ENCODE results near the gene RNPEPL1. TPM values are rescaled to one million over a fixed set of nuclear protein-coding genes. Genes with fewer than 3 reads are reported as not detected.
"Not testable (repeated sequence)": the region's sequence is repeated elsewhere in the genome, so short reads cannot be mapped to it uniquely, and the experiment has no call there.

RNPEPL1 gene
- total RNA-seq, 1 donor from 2014 or later, result 59.1 TPM

DNA sequence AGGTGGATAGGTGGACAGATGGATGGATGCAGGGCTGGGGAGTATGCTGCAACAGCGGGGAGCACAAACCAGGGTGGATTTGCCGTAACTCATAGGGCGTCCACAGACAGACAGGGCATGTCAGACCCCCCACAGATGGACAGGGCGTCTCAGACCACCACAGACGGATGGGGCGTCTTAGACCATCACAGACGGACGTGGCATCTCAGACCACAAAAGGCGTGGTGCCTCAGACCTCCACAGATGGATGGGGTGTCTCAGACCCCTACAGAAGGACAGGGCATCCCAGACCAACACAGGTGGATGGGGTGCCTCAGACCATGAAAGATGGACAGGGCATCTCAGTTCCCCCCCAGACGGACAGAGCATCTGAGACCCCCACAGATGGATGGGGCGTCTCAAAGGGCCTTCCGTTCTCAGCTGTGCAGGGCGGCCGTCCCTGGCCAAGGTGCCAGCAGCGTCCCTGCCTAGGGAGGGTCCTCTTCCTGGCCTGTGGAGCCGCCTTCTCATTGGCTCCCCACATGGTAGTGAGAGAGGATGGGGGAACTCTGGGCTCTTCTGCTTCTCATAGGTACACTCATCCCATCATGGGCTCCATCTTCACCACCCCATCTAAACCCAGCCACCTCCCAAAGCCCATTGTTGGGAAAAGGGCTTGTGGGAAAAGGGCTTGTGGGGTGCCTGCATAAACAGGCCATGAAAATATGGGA lies 12.6 kb upstream of the RNPEPL1 start:
- peaks cover 52% of the 10 kb centered on the region for H3K36me3 Mint-ChIP-seq (ENCODE audit: low read depth)
- intact Hi-C loops (cut with micrococcal nuclease), result no loop called here
- H3K4me1 Mint-ChIP-seq, result peaks cover 27% of the 10 kb centered on the region
- no peak for DNase-seq
- H3K9me3 Mint-ChIP-seq, result peaks cover 7% of the 10 kb centered on the region
- H3K27me3 Mint-ChIP-seq, result no peaks in the 10 kb centered on the region
- H3K27ac Mint-ChIP-seq, result no peak overlapping the region
- no peak overlapping the region for H3K4me3 Mint-ChIP-seq

DNA sequence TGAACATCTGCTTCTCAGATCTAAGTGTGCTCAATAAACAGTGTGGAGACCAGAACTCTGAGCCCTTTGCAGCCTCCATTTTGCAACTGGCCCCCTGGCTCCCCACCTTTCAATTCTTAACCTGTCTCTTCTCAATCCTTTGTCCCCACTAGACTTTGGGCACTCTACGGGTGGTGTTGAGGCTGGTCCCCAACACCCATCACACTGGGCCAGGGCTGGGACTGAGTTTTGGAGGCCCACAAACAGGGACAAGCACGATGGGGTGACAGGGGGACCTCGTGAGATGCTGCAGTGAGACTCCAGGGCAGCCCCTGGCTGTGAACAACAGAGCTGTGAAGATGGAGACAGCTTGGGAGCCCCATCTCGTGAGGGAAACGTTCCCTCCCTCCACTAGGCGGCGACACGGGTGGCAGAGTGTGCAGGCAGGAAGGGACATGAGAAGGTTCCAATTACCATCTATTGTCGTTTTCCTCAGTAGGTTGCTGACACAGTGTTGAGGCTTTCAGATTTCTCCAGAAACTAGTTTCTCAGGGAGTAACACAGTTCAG lies 11.7 kb upstream of the RNPEPL1 start:
- Mint-ChIP-seq H3K4me3 (peak overlapping the region; percentile 35), H3K27me3 (no peaks in the 10 kb centered on the region), H3K9me3 (peaks cover 5% of the 10 kb centered on the region), H3K4me1 (peaks cover 32% of the 10 kb centered on the region), H3K36me3 (ENCODE audit: low read depth) (peaks cover 46% of the 10 kb centered on the region), H3K27ac (peak overlapping the region; percentile 56)
- DNase-seq, result peak; percentile 92
- intact Hi-C loops (cut with micrococcal nuclease), result loop anchor here (1.0 kb wide), 1 partner anchor 10 kb away; no protein-coding TSS in a partner anchor

DNA sequence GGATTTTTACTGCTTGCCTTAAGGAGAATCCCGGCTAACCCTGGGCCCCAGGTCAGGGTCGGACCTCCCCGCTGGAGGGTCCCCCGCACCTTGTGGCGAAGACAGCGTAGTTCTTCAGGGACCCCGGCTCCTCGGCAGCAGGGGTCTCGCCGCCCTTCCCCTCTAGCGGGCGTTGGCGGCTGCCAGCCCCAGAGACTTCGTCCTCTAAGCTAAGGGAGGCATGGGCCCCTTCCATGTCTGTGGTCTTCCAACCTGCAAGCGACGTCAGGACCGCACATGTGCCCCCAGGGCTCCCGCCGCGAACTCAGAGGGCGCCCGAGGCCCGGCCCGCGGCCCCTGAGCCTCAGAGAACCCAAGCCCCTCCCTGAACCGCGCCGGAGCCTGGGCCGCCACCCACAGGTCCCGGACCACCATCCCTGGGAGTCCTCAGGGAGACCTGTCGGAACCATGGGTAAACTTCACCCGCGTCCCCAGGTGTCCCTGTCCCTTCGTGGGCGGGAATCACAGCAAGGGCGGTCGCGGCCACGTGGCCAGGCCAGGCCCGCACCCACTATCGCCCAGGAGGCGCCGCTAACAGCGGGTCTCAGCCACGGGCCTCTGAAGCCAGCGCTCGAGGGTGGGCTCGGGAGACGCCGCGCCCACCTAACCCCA lies 11.1 kb upstream of the RNPEPL1 start:
- intact Hi-C loops (cut with micrococcal nuclease), result loop anchor here (1.0 kb wide), 1 partner anchor 9 kb away; no protein-coding TSS in a partner anchor
- Mint-ChIP-seq H3K27me3 (no peaks in the 10 kb centered on the region), H3K9me3 (no peaks in the 10 kb centered on the region), H3K4me3 (peak overlapping the region; percentile 35), H3K36me3 (ENCODE audit: low read depth) (peaks cover 42% of the 10 kb centered on the region), H3K4me1 (peaks cover 35% of the 10 kb centered on the region), H3K27ac (peak overlapping the region; percentile 56)
- DNase-seq, result no peak

DNA sequence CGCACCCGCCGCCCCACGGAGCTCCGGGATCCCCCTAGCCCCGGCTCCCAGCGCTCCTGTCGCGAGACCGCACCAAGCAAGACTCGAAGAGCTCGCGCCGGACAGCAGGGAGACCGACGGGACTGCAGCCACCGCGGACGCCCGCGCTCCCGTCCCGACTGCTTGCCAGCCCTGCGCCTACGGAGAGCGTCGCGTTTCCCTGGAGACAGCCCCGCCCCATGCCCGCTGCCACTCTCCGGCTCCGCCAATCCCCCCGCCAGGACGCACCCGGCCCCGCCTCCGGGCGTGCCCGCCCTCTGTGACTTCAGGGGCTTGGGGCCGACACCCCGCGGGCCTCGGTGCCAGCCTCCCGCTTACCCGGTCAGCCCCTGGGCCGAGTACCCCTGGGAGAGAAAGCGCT lies 10.5 kb upstream of the RNPEPL1 start, which contains the start of gene ANKMY1:
TSS of gene ANKMY1 (minus strand) at position 181 of the 400 bp plus-strand sequence. CDS start 653 bp downstream, outside the sequence.
- peak within 1 kb of the TSS; percentile 56 for H3K27ac Mint-ChIP-seq
- no peaks in the 10 kb centered on the region for H3K27me3 Mint-ChIP-seq
- H3K4me1 Mint-ChIP-seq, result peaks cover 38% of the 10 kb centered on the region
- peak within 1 kb of the TSS; percentile 94 for H3K4me3 Mint-ChIP-seq
- intact Hi-C loops (cut with micrococcal nuclease), result loop anchor here (1.0 kb wide), 1 partner anchor 8 kb away; no protein-coding TSS in a partner anchor
- peak; percentile 91 for DNase-seq
- H3K9me3 Mint-ChIP-seq, result no peaks in the 10 kb centered on the region
- peaks cover 46% of the 10 kb centered on the region for H3K36me3 Mint-ChIP-seq (ENCODE audit: low read depth)

DNA sequence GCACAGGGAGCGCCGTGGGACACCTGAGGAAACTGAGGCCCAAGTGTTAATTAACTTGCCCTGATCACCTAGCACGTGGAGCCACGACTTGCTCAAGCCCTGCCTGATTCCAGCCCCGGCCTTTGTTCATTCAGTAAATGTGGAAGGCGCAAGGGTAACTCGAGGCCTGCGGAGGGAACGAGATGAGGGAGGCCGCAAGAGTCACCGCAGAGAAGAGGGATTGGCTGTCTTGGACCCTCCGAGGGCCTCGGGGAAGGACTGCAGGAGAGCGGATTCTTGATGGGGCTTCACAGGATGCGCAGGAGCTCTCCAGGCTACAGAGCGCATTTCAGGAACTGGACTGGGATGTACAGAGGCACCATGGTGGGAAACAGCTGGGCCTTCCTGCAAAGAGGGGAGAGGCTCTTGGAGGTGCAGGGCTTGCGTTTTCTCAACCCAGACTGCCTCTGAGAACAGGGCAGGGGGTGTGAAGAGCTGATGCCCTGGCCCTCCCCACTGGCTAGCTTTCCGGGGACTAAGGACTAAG lies 10.0 kb upstream of the RNPEPL1 start:
- Mint-ChIP-seq H3K4me1 (peaks cover 39% of the 10 kb centered on the region), H3K36me3 (ENCODE audit: low read depth) (peaks cover 46% of the 10 kb centered on the region), H3K27me3 (no peaks in the 10 kb centered on the region), H3K4me3 (peak overlapping the region; percentile 94), H3K27ac (no peak overlapping the region), H3K9me3 (no peaks in the 10 kb centered on the region)
- DNase-seq, result peak; percentile 62
- intact Hi-C loops (cut with micrococcal nuclease), result no loop called here

DNA sequence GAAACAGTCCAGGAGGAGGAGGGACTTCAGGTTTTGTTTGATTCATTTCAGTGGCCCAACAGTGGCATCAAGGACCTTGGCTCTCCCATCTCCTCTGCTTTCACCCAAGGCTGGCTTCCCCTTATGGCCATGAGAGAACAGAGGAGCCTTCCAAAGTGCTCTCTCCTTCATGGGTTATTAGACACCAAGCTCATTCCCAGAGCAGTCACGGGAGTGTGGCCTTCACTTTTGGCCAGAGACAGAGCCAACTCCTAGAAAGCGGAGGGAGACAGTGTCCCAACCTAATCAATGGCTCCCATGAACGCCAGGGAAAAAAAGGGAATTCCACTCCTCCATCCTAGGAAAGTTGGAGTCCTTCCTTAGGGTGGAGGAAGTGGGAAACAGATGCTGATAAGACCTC lies 9.0 kb upstream of the RNPEPL1 start:
- H3K9me3 Mint-ChIP-seq, result no peaks in the 10 kb centered on the region
- no peaks in the 10 kb centered on the region for H3K27me3 Mint-ChIP-seq
- peaks cover 53% of the 10 kb centered on the region for H3K36me3 Mint-ChIP-seq (ENCODE audit: low read depth)
- peak; percentile 58 for DNase-seq
- intact Hi-C loops (cut with micrococcal nuclease), result no loop called here
- peak overlapping the region; percentile 94 for H3K4me3 Mint-ChIP-seq
- H3K27ac Mint-ChIP-seq, result peak overlapping the region; percentile 80
- peaks cover 49% of the 10 kb centered on the region for H3K4me1 Mint-ChIP-seq

DNA sequence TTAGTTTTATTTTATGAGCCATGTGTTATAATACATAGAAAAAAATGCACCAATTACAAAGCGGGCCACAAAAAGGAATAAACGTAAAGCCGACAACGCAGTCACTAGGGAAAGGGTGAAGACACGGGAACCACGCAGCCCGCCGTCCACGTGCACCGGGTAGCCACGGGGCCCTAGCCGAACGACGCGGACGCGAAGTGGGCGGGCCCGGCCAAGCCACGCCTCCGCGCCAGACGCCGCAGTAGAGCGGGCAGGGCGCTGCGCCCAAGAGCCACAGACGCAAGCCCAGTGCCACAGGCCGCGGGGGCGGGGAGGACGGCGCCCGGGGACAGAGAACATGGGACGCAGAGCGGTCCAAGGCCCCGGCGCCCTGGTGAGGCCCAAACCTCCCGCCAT lies 8.2 kb upstream of the RNPEPL1 start, which contains the start of gene DUSP28:
TSS of gene DUSP28 (plus strand) at position 274 of the 396 bp plus-strand sequence. CDS start 328 bp downstream, outside the sequence.
- peaks cover 57% of the 10 kb centered on the region for H3K4me1 Mint-ChIP-seq
- H3K4me3 Mint-ChIP-seq, result peak within 1 kb of the TSS; percentile 94
- no peaks in the 10 kb centered on the region for H3K27me3 Mint-ChIP-seq
- peak; percentile 98 for DNase-seq
- intact Hi-C loops (cut with micrococcal nuclease), result loop anchor here (1.0 to 10.0 kb wide), 5 partner anchors 26 to 1325 kb away; partner anchors contain the start of genes CAPN10, COPS9 and STK25
- peaks cover 54% of the 10 kb centered on the region for H3K36me3 Mint-ChIP-seq (ENCODE audit: low read depth)
- H3K27ac Mint-ChIP-seq, result peak within 1 kb of the TSS; percentile 94
- H3K9me3 Mint-ChIP-seq, result no peaks in the 10 kb centered on the region

DNA sequence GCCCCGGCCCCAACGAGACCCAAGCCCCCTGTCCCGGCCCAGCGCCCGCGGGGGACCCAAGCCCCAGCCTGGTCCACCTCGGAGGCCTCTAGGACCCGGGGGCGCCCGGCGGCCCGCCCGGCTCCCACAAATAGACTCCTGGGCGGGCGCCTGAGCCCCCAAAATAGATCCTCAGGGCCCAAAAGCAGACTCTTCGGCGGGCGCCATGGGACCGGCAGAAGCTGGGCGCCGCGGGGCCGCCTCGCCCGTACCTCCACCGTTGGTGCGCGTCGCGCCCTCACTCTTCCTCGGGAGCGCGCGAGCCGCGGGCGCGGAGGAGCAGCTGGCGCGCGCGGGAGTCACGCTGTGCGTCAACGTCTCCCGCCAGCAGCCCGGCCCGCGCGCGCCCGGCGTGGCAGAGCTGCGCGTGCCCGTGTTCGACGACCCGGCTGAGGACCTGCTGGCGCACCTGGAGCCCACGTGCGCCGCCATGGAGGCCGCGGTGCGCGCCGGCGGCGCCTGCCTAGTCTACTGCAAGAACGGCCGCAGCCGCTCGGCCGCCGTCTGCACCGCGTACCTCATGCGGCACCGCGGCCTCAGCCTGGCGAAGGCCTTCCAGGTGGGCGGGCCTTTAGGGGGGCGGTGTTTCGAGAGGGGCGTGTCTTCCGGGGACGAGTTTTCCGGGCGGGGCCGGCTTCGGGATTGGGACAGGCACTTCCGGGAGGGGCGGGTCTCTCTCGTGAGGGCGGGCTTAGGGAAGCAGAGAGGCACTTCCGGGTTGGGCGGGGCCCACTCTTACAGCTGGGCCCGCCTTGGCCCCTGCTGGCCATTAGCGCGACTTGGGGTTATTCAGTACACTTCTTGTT lies 7.6 kb upstream of the RNPEPL1 start:
- H3K4me1 Mint-ChIP-seq, result peaks cover 63% of the 10 kb centered on the region
- H3K9me3 Mint-ChIP-seq, result no peaks in the 10 kb centered on the region
- no peaks in the 10 kb centered on the region for H3K27me3 Mint-ChIP-seq
- peak; percentile 100 for DNase-seq
- H3K4me3 Mint-ChIP-seq, result peak overlapping the region; percentile 94
- peaks cover 53% of the 10 kb centered on the region for H3K36me3 Mint-ChIP-seq (ENCODE audit: low read depth)
- peak overlapping the region; percentile 94 for H3K27ac Mint-ChIP-seq
- intact Hi-C loops (cut with micrococcal nuclease), result loop anchor here (1.0 to 10.0 kb wide), 6 partner anchors 26 to 1324 kb away; partner anchors contain the start of genes CAPN10, COPS9 and STK25

DNA sequence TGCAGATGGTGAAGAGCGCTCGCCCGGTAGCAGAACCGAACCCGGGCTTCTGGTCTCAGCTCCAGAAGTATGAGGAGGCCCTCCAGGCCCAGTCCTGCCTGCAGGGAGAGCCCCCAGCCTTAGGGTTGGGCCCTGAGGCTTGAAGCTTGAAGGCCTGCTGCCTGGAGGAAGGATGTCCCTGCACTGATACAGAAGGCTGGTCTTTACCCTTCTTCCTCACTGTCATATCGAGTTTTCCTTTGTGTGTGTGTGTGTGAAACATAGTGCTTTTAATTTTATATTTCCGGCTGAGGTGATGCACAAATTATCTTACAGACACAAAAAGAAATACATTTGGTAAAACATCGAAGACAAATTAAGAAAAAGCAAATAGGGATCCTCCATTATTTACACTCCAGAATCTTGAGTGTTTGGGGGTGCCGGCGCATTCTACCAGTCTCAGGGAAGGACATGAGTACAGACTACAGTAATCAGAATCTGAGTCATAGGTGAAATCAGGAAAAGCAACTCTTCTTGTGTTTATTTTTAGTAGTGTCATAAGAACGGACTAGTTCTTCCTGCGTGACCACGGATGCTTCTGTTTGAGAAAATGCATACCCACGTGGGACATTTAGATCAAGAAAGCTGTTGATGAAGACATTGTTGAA lies 6.8 kb upstream of the RNPEPL1 start:
- Mint-ChIP-seq H3K27me3 (no peaks in the 10 kb centered on the region), H3K27ac (peak overlapping the region; percentile 94), H3K4me1 (peaks cover 66% of the 10 kb centered on the region), H3K36me3 (ENCODE audit: low read depth) (peaks cover 51% of the 10 kb centered on the region), H3K4me3 (peak overlapping the region; percentile 94), H3K9me3 (no peaks in the 10 kb centered on the region)
- DNase-seq, result peak; percentile 74
- intact Hi-C loops (cut with micrococcal nuclease), result loop anchor here (1.0 to 10.0 kb wide), 4 partner anchors 271 to 1323 kb away; partner anchors contain the start of genes COPS9 and STK25

DNA sequence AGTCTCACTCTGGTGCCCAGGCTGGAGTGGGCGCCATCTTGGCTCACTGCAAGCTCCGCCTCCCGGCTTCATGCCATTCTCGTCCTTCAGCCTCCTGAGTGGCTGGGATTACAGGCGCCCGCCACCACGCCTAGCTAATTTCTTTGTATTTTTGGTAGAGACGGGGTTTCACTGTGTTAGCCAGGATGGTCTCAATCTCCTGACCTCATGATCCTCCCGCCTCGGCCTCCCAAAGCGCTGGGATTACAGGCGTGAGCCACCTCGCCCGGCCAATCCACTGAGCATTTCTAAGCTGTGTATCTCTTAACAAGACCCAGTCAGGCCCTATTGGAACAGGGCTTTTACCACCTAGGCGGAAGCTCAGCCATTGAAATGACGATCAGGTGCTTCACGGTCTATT lies 5.1 kb upstream of the RNPEPL1 start:
- H3K9me3 Mint-ChIP-seq, H3K27me3 Mint-ChIP-seq: not testable (repeated sequence)
- DNase-seq, result peak; percentile 57
- peaks cover 47% of the 10 kb centered on the region for H3K36me3 Mint-ChIP-seq (ENCODE audit: low read depth)
- H3K4me1 Mint-ChIP-seq, result peaks cover 64% of the 10 kb centered on the region
- intact Hi-C loops (cut with micrococcal nuclease), result loop anchor here (10.0 kb wide), 2 partner anchors 428 to 1322 kb away; partner anchors contain the start of gene COPS9
- H3K4me3 Mint-ChIP-seq, result peak overlapping the region; percentile 94
- H3K27ac Mint-ChIP-seq, result peak overlapping the region; percentile 94

DNA sequence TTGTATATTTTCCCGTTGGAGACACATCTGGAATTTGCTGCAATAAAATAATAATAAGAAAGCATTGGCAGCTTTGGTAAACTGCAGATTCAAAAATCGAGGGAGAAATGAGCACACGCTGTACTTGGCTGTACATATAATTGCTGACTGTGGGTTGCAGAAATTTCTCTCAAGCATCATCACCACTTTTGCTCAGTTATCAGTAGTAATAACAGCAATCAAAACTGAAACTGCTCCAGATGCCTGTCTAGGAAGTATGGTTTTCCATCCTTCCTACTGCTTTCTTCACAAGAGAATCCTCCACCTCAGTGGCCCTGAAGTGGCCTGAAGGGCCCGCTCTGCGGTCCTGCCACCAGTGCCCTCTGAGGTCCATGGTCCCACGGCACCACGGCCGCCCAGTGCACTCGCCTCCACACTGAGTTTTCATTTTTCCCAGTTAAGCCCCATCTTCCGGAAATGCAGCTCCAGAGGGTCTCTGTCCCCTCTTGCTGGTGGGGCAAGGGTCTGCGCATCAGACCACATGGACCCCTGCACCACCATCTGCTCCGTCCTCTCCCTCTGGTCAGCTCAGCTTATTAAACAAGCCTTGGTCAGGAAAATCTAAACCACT lies 4.2 kb upstream of the RNPEPL1 start:
- Mint-ChIP-seq H3K27me3 (no peaks in the 10 kb centered on the region), H3K4me3 (peak overlapping the region; percentile 98), H3K9me3 (no peaks in the 10 kb centered on the region), H3K4me1 (peaks cover 57% of the 10 kb centered on the region), H3K27ac (peak overlapping the region; percentile 99), H3K36me3 (ENCODE audit: low read depth) (peaks cover 41% of the 10 kb centered on the region)
- intact Hi-C loops (cut with micrococcal nuclease), result loop anchor here (10.0 kb wide), 2 partner anchors 429 to 1321 kb away; partner anchors contain the start of gene COPS9
- no peak for DNase-seq
